Stomach (tissue), 9 donors: ENCODE results near the gene ERI3. TPM values are rescaled to one million over a fixed set of nuclear protein-coding genes. Genes with fewer than 3 reads are reported as not detected.

Source experiments
- DNase-seq, 2 donors: peaks; one replicate each; pipeline versions ENCODE4 v3.0.0 to v3.0.0-alpha.2; 2013 to 2019
- H3K27ac ChIP-seq, 5 donors: fragments of 200-600 bp in 4 of 5; sonication (generic) in 4 of 5; one replicate each; pipeline ENCODE4 v1.5.1; 2013 to 2019; ENCODE audit warnings: mild to moderate bottlenecking in 1 of 5, moderate library complexity in 1 of 5
- H3K27me3 ChIP-seq, 3 donors: fragments of 200-600 bp; sonication (generic); one replicate each; pipeline ENCODE4 v1.5.1; 2017 to 2019; ENCODE audit warnings: mixed run types in 1 of 3
- H3K36me3 ChIP-seq, 4 donors: fragments of 200-600 bp; sonication (generic); 1 replicate in 3 of 4; 2 replicates in 1 of 4; pipeline ENCODE4 v1.5.1; 2016 to 2019
- H3K4me1 ChIP-seq, 4 donors: fragments of 200-600 bp; sonication (generic); one replicate each; pipeline ENCODE4 v1.5.1; 2016 to 2019
- H3K4me3 ChIP-seq, 4 donors: fragments of 200-600 bp; sonication (generic) in 3 of 4; one replicate each; pipeline ENCODE4 v1.5.1; 2016 to 2019; ENCODE audit warnings: mild to moderate bottlenecking in 1 of 4
- H3K9me3 ChIP-seq, 4 donors: fragments of 200-600 bp; sonication (generic); one replicate each; pipeline ENCODE4 v1.5.1; 2016 to 2019
- EP300 ChIP-seq: sonication (generic); formaldehyde crosslinking; IDR thresholded peaks from one replicate; pipeline ENCODE4 v1.6.1; 2017; ENCODE audit warnings: antibody characterized with exemption
- POLR2A ChIP-seq, 4 donors: fragments of 450-650 bp; IDR thresholded peaks; one replicate each; pipeline ENCODE4 v1.6.1; 2016; ENCODE audit warnings: antibody characterized with exemption in 4 of 4, control low read depth in 2 of 4, mild to moderate bottlenecking in 1 of 4, moderate library complexity in 1 of 4
- POLR2AphosphoS5 ChIP-seq, 3 donors: sonication (generic); formaldehyde crosslinking; IDR thresholded peaks; one replicate each; pipeline ENCODE4 v1.6.1; 2016; ENCODE audit warnings: antibody characterized with exemption in 3 of 3
- WGBS, 5 donors: extraction: QIAGEN DNeasy Blood & Tissue Kit in 3 of 5; methylation state at CpG; one replicate each; pipeline versions ENCODE4 v1.1.5 to v1.1.7; 2013 to 2018; 5-methylcytosine and 5-hydroxymethylcytosine counted together
- intact Hi-C: fragments of 100-400 bp; cut with DNase I; formaldehyde crosslinking; loops from one replicate; pipeline ENCODE4 v1.15.1; 2023; ENCODE audit warnings: low total_unique reads
- polyA plus RNA-seq, 3 donors: library from polyadenylated mRNA; stranded (reverse); fragments of 200-250 nt; gene quantifications; one replicate each; pipeline ENCODE4 v1.2.3, GENCODE V29; 2013
- total RNA-seq, 5 donors: library from RNA; depleted of rRNA; stranded (reverse); fragments of >200 nt; gene quantifications; one replicate each; pipeline versions ENCODE4 v1.1.0 to v1.2.3, GENCODE V29; 2014 to 2016
- TF ChIP-seq, protein P1 (sequence below), 7 experiments: fragments of 450-650 bp in 4 of 7; fragments of 200-600 bp in 3 of 7; sonication (generic) in 3 of 7; IDR thresholded peaks; one replicate each; pipeline ENCODE4 v1.5.1; 2016 to 2019; ENCODE audit warnings: antibody characterized with exemption in 7 of 7, control low read depth in 2 of 7, mild to moderate bottlenecking in 1 of 7
- donor health status: healthy with polysubstance abuse.
- donor health status: Bipolar disorder and iron deficiency.
- donor health status: healthy.

Gene ERI3
- total and polyA plus RNA-seq, 8 donors: 18.7 to 110 (median 30.1) TPM

DNA sequence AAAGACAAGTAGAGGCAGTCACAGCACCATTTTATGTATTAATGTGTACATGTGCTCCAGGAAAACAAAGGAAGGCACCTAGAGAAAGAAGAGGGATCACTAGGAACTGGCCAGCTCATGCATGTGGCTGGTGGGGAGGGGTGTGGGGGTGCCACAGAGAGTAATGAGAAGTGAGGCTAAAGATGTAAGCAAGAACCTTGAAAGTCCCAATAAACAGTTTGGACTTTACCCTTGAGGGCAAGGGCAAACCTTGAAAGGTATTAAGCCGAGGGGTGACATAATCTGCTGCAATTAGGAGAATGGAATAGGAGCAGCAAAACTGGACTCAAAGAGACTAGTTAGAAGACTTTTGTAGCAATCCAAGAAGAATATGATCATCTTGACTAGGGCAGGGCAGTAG is 51.5 kb downstream of the ERI3 start:
- 86 to 100% (median 95%) methylated on average over 1 of the region's 1 CpG for WGBS, 5 donors
- Histone ChIP-seq H3K36me3 (peaks cover 32 to 100% (median 94%) of the 10 kb centered on the region in 4 donors), H3K27me3 (no peaks in the 10 kb centered on the region), H3K27ac (no peak overlapping the region), H3K9me3 (no peaks in the 10 kb centered on the region), H3K4me3 (no peak overlapping the region), H3K4me1 (no peaks in the 10 kb centered on the region)
- DNase-seq: no peak
- no peak for TF ChIP-seq EP300
- TF ChIP-seq, protein P1, sequence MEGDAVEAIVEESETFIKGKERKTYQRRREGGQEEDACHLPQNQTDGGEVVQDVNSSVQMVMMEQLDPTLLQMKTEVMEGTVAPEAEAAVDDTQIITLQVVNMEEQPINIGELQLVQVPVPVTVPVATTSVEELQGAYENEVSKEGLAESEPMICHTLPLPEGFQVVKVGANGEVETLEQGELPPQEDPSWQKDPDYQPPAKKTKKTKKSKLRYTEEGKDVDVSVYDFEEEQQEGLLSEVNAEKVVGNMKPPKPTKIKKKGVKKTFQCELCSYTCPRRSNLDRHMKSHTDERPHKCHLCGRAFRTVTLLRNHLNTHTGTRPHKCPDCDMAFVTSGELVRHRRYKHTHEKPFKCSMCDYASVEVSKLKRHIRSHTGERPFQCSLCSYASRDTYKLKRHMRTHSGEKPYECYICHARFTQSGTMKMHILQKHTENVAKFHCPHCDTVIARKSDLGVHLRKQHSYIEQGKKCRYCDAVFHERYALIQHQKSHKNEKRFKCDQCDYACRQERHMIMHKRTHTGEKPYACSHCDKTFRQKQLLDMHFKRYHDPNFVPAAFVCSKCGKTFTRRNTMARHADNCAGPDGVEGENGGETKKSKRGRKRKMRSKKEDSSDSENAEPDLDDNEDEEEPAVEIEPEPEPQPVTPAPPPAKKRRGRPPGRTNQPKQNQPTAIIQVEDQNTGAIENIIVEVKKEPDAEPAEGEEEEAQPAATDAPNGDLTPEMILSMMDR (IDR thresholded peaks at IDR 0.05): no peak
- no peak for TF ChIP-seq POLR2A (IDR thresholded peaks at IDR 0.05)
- no peak for TF ChIP-seq POLR2AphosphoS5 (IDR thresholded peaks at IDR 0.05)
- intact Hi-C loops: no loop called here

DNA sequence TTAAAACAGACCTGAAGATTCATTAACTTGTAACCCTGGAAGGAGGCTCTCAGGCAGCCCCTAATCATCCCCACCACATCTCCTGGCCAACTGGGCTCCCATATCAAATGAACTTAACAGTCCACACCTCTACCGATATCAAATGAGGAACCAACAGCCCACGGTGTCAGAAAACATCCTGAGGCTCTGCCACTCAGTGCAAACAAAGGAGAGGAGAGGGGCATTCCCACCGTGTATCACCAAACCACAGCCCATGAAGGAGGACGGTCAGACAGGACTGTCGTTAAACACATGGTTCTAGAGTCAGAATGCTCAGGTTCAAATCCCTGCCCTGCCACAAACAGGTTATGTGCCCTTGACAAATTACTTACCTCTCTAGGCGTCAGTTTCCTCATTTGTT is 52.5 kb downstream of the ERI3 start:
- no peak for DNase-seq
- Histone ChIP-seq H3K27me3 (no peaks in the 10 kb centered on the region), H3K36me3 (peaks cover 26 to 100% (median 93%) of the 10 kb centered on the region in 4 donors), H3K4me1 (no peaks in the 10 kb centered on the region), H3K4me3 (no peak overlapping the region), H3K27ac (no peak overlapping the region), H3K9me3 (no peaks in the 10 kb centered on the region)
- 80 to 88% (median 80%) methylated on average over 6 of the region's 6 CpGs for WGBS, 5 donors
- intact Hi-C loops: no loop called here
- TF ChIP-seq, protein P1 (IDR thresholded peaks at IDR 0.05): no peak
- TF ChIP-seq EP300 (no peak), POLR2A (IDR thresholded peaks at IDR 0.05) (no peak), POLR2AphosphoS5 (IDR thresholded peaks at IDR 0.05) (no peak)

DNA sequence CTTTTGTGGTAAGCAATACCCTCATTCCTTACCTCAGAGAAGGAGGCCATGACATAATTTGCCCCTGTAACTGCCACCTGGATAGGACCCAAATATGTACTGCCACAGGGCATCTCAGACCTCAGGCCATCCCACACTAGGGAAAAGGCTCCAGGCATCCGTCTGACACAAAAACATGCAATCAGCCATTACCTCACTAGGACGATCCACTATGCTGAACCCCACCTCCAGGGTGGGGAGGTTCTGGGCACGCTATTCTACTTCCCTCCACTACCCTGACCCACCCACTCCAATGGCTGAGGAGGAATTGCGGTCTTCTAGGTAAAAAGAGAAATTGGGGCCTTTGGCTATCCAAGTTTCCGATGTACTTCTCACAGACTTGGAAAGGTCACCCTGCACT is 53.6 kb downstream of the ERI3 start:
- WGBS, 5 donors: 90 to 97% (median 95%) methylated on average over 5 of the region's 5 CpGs
- H3K4me1 ChIP-seq: no peaks in the 10 kb centered on the region
- intact Hi-C loops: no loop called here
- no peaks in the 10 kb centered on the region for H3K9me3 ChIP-seq
- no peak for TF ChIP-seq POLR2A (IDR thresholded peaks at IDR 0.05)
- TF ChIP-seq, protein P1 (IDR thresholded peaks at IDR 0.05): no peak
- TF ChIP-seq POLR2AphosphoS5 (IDR thresholded peaks at IDR 0.05): no peak
- TF ChIP-seq EP300: no peak
- DNase-seq: no peak
- no peaks in the 10 kb centered on the region for H3K27me3 ChIP-seq
- H3K27ac ChIP-seq: no peak overlapping the region
- H3K36me3 ChIP-seq: peaks cover 24 to 100% (median 92%) of the 10 kb centered on the region in 4 donors
- H3K4me3 ChIP-seq: no peak overlapping the region

DNA sequence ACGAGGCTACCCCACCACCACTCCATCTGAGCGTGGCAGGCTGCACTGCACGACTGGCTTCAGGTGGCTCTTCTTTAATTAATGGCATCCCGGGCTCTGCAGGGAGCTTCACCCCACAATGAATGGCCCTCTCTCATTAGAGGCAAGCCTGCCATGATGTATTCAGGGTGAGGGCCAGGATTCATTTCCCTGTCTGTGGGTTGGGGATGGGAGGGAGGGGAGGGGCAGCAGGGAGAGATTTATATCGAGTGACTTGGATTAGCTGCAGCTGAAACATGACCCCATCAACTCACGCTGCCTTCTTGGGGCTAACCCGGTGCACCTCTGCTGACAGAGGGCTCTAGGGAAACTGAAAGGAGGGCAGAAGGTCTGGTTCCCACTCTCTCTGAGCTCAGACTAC is 54.2 kb downstream of the ERI3 start:
- Histone ChIP-seq H3K4me3 (no peak overlapping the region), H3K27ac (no peak overlapping the region), H3K36me3 (peaks cover 24 to 100% (median 92%) of the 10 kb centered on the region in 4 donors), H3K4me1 (no peaks in the 10 kb centered on the region), H3K9me3 (no peaks in the 10 kb centered on the region), H3K27me3 (no peaks in the 10 kb centered on the region)
- 62 to 68% (median 66%) methylated on average over 4 to 7 of the region's 7 CpGs for WGBS, 5 donors
- DNase-seq: no peak
- TF ChIP-seq, protein P1 (IDR thresholded peaks at IDR 0.05): no peak
- TF ChIP-seq EP300 (no peak), POLR2A (IDR thresholded peaks at IDR 0.05) (no peak), POLR2AphosphoS5 (IDR thresholded peaks at IDR 0.05) (no peak)
- intact Hi-C loops: no loop called here
